CD4-positive, alpha-beta memory T cell (primary cell): ENCODE results near the gene CREM. TPM values are rescaled to one million over a fixed set of nuclear protein-coding genes. Genes with fewer than 3 reads are reported as not detected.
A peak's percentile ranks its signal among the peaks of the same experiment; 100 is the strongest.

Source experiments
- CTCF ChIA-PET: fragments of 350-600 bp; sonication (Branson Sonifier 250); formaldehyde crosslinking; loops from one replicate; lab custom pipeline; 2021; ENCODE audit warnings: inconsistent platforms; ENCODE audit not compliant: partially characterized antibody; lab: Charles Lee
- POLR2A ChIA-PET: fragments of 350-600 bp; sonication (Branson Sonifier 250); formaldehyde crosslinking; loops from one replicate; lab custom pipeline; 2021; ENCODE audit not compliant: partially characterized antibody; lab: Charles Lee
- DNase-seq, 5 donors: peaks; one replicate each; pipeline versions ENCODE4 v3.0.0 to v3.0.0-alpha.2; 2020 to 2022; ENCODE audit warnings: mixed read lengths in 1 of 5
- H3K27ac ChIP-seq: one replicate; pipeline ENCODE4 v1.7.0; 2013; ENCODE audit warnings: low read depth, low read length
- H3K27me3 ChIP-seq: 2 replicates; pipeline ENCODE4 v1.7.0; 2013; ENCODE audit warnings: mild to moderate bottlenecking, low read length, moderate library complexity; ENCODE audit not compliant: insufficient read depth
- H3K36me3 ChIP-seq: 2 replicates; pipeline ENCODE4 v1.7.0; 2013; ENCODE audit warnings: mild to moderate bottlenecking, low read length, moderate library complexity; ENCODE audit not compliant: insufficient read depth
- H3K4me1 ChIP-seq: 2 replicates; pipeline ENCODE4 v1.7.0; 2013; ENCODE audit warnings: mild to moderate bottlenecking, low read length, moderate library complexity; ENCODE audit not compliant: insufficient read depth
- H3K4me3 ChIP-seq, 2 donors: one replicate each; pipeline ENCODE4 v1.7.0; 2013; ENCODE audit warnings: low read length in 2 of 2, mild to moderate bottlenecking in 1 of 2
- H3K9me3 ChIP-seq, 2 donors: one replicate each; pipeline ENCODE4 v1.7.0; 2013; ENCODE audit warnings: low read length in 2 of 2, control low read depth in 1 of 2; ENCODE audit not compliant: control insufficient read depth in 1 of 2
- H3K27ac Mint-ChIP-seq, 7 donors: one replicate each; pipeline ENCODE4 v1.8.0; 2020 to 2021; ENCODE audit warnings: mixed read lengths in 7 of 7, mild to moderate bottlenecking in 6 of 7, inconsistent platforms in 3 of 7, moderate library complexity in 3 of 7
- H3K27me3 Mint-ChIP-seq, 2 donors: one replicate each; pipeline ENCODE4 v1.8.0; 2020 to 2021; ENCODE audit warnings: mixed read lengths in 2 of 2
- H3K36me3 Mint-ChIP-seq, 2 donors: one replicate each; pipeline ENCODE4 v1.8.0; 2020 to 2021; ENCODE audit warnings: mixed read lengths in 2 of 2, inconsistent platforms in 1 of 2, mild to moderate bottlenecking in 1 of 2
- H3K4me1 Mint-ChIP-seq, 4 donors: one replicate each; pipeline ENCODE4 v1.8.0; 2020 to 2021; ENCODE audit warnings: mixed read lengths in 4 of 4, mild to moderate bottlenecking in 1 of 4
- H3K4me3 Mint-ChIP-seq, 8 donors: one replicate each; pipeline ENCODE4 v1.8.0; 2020 to 2021; ENCODE audit warnings: mixed read lengths in 8 of 8, mild to moderate bottlenecking in 7 of 8, moderate library complexity in 6 of 8, inconsistent platforms in 3 of 8
- H3K9me3 Mint-ChIP-seq, 8 donors: one replicate each; pipeline ENCODE4 v1.8.0; 2020 to 2021; ENCODE audit warnings: mixed read lengths in 8 of 8, mild to moderate bottlenecking in 5 of 8, inconsistent platforms in 3 of 8, moderate library complexity in 1 of 8
- intact Hi-C: fragments of 100-400 bp; cut with micrococcal nuclease; formaldehyde crosslinking; loops from one replicate; pipeline ENCODE4 v1.15.1; 2023
- polyA plus RNA-seq, 2 donors: library from polyadenylated mRNA; unstranded; fragments of 300-500 nt; fragmentation: Illumina TruSeq; gene quantifications; one replicate each; pipeline ENCODE4 v1.2.3, GENCODE V29; 2021
- total RNA-seq, 2 experiments: library from RNA; stranded (reverse); gene quantifications; one replicate each; pipeline ENCODE4 v1.2.3, GENCODE V29; 2021

CREM gene
- total and polyA plus RNA-seq, 4 experiments from 2014 or later = 17.8 to 66.4 (median 26.5) TPM

GRCh38 chr10:35237766-35238512, 111.3 kb downstream of the CREM start:
- H3K27ac Mint-ChIP-seq = no peak overlapping the region
- no peaks in the 10 kb centered on the region for H3K4me1 Mint-ChIP-seq
- H3K4me3 ChIP-seq = no peak overlapping the region
- DNase-seq = no peak
- no peaks in the 10 kb centered on the region for H3K9me3 ChIP-seq
- H3K27me3 ChIP-seq = no peaks in the 10 kb centered on the region
- no peaks in the 10 kb centered on the region for H3K36me3 Mint-ChIP-seq
- no peaks in the 10 kb centered on the region for H3K4me1 ChIP-seq
- ChIA-PET POLR2A (no interaction called here), CTCF (interaction anchor here (0.8 to 1.2 kb wide), 4 partner anchors 28 to 406 kb away, joined by 3 read pairs; no protein-coding TSS in a partner anchor)
- H3K9me3 Mint-ChIP-seq = no peaks in the 10 kb centered on the region
- no peak overlapping the region for H3K27ac ChIP-seq
- no peak overlapping the region for H3K4me3 Mint-ChIP-seq
- intact Hi-C loops = no loop called here
- H3K36me3 ChIP-seq = no peaks in the 10 kb centered on the region
- H3K27me3 Mint-ChIP-seq = no peaks in the 10 kb centered on the region

GRCh38 chr10:35244549-35244948, 117.9 kb downstream of the CREM start:
- H3K4me1 ChIP-seq = no peaks in the 10 kb centered on the region
- ChIA-PET CTCF (no interaction called here), POLR2A (no interaction called here)
- H3K27ac Mint-ChIP-seq = no peak overlapping the region
- H3K4me3 Mint-ChIP-seq = no peak overlapping the region
- DNase-seq = no peak
- intact Hi-C loops = no loop called here
- peaks cover 0 to 2% of the 10 kb centered on the region in 2 donors for H3K27me3 Mint-ChIP-seq
- H3K27ac ChIP-seq = no peak overlapping the region
- no peaks in the 10 kb centered on the region for H3K9me3 ChIP-seq
- no peaks in the 10 kb centered on the region for H3K27me3 ChIP-seq
- H3K9me3 Mint-ChIP-seq = peaks cover 0 to 2% (median 0%) of the 10 kb centered on the region in 8 donors
- H3K4me1 Mint-ChIP-seq = no peaks in the 10 kb centered on the region
- H3K36me3 ChIP-seq = no peaks in the 10 kb centered on the region
- H3K4me3 ChIP-seq = no peak overlapping the region
- no peaks in the 10 kb centered on the region for H3K36me3 Mint-ChIP-seq

GRCh38 chr10:35246770-35247343, 120.2 kb downstream of the CREM start:
- peaks cover 0 to 2% of the 10 kb centered on the region in 2 donors for H3K27me3 Mint-ChIP-seq

GRCh38 chr10:35251373-35252100, 124.9 kb downstream of the CREM start:
- no peak overlapping the region for H3K27ac ChIP-seq
- Mint-ChIP-seq H3K27me3 (peaks cover 3% of the 10 kb centered on the region in 2 donors), H3K4me3 (no peak overlapping the region), H3K36me3 (no peaks in the 10 kb centered on the region), H3K9me3 (peaks cover 0 to 5% (median 0%) of the 10 kb centered on the region in 8 donors), H3K27ac (no peak overlapping the region), H3K4me1 (no peaks in the 10 kb centered on the region)
- POLR2A ChIA-PET = no interaction called here
- H3K9me3 ChIP-seq = no peaks in the 10 kb centered on the region
- intact Hi-C loops = no loop called here
- H3K4me1 ChIP-seq = no peaks in the 10 kb centered on the region
- no peaks in the 10 kb centered on the region for H3K27me3 ChIP-seq
- DNase-seq = no peak
- H3K36me3 ChIP-seq = no peaks in the 10 kb centered on the region
- H3K4me3 ChIP-seq = no peak overlapping the region
- CTCF ChIA-PET = interaction anchor here (0.9 to 1.5 kb wide), 2 partner anchors 11 to 12 kb away, joined by 3 read pairs; no protein-coding TSS in a partner anchor

More at GRCh38 chr10:35246770-35247343, 120.2 kb downstream of the CREM start:
- no peaks in the 10 kb centered on the region for H3K4me1 Mint-ChIP-seq
- no peak overlapping the region for H3K4me3 Mint-ChIP-seq
- ChIA-PET CTCF (no interaction called here), POLR2A (no interaction called here)
- Histone ChIP-seq H3K4me3 (no peak overlapping the region), H3K27ac (no peak overlapping the region), H3K36me3 (no peaks in the 10 kb centered on the region), H3K4me1 (no peaks in the 10 kb centered on the region), H3K27me3 (no peaks in the 10 kb centered on the region), H3K9me3 (no peaks in the 10 kb centered on the region)
- peak overlapping the region in 1 of 7 donors; percentile 89 for H3K27ac Mint-ChIP-seq
- H3K9me3 Mint-ChIP-seq = peaks cover 0 to 2% (median 0%) of the 10 kb centered on the region in 8 donors
- intact Hi-C loops = no loop called here
- H3K36me3 Mint-ChIP-seq = no peaks in the 10 kb centered on the region
- DNase-seq = no peak

- intact Hi-C loops = no loop called here
- peaks cover 0 to 6% of the 10 kb centered on the region in 2 donors for H3K9me3 ChIP-seq
- no peaks in the 10 kb centered on the region for H3K36me3 ChIP-seq
- no peak for DNase-seq
- CTCF ChIA-PET = no interaction called here
- Mint-ChIP-seq H3K4me3 (no peak overlapping the region), H3K4me1 (no peaks in the 10 kb centered on the region), H3K27ac (peak overlapping the region in 2 of 7 donors; percentile 15 to 31), H3K9me3 (peaks cover 7 to 27% (median 15%) of the 10 kb centered on the region in 8 donors), H3K27me3 (peaks cover 5 to 7% of the 10 kb centered on the region in 2 donors), H3K36me3 (peaks cover 0 to 4% of the 10 kb centered on the region in 2 donors)
- H3K27ac ChIP-seq = no peak overlapping the region
- POLR2A ChIA-PET = no interaction called here
- no peaks in the 10 kb centered on the region for H3K4me1 ChIP-seq
- H3K4me3 ChIP-seq = no peak overlapping the region
- H3K27me3 ChIP-seq = no peaks in the 10 kb centered on the region
Measured at GRCh38 chr10:35257057-35257983, 130.7 kb downstream of the CREM start.

- CTCF ChIA-PET = no interaction called here
- Mint-ChIP-seq H3K4me1 (no peaks in the 10 kb centered on the region), H3K27ac (no peak overlapping the region), H3K9me3 (peaks cover 7 to 27% (median 15%) of the 10 kb centered on the region in 8 donors), H3K4me3 (no peak overlapping the region), H3K27me3 (peaks cover 7 to 9% of the 10 kb centered on the region in 2 donors), H3K36me3 (peaks cover 0 to 4% of the 10 kb centered on the region in 2 donors)
- no peak for DNase-seq
- Histone ChIP-seq H3K9me3 (peaks cover 0 to 6% of the 10 kb centered on the region in 2 donors), H3K27ac (no peak overlapping the region), H3K36me3 (no peaks in the 10 kb centered on the region), H3K4me1 (no peaks in the 10 kb centered on the region), H3K4me3 (no peak overlapping the region), H3K27me3 (no peaks in the 10 kb centered on the region)
- POLR2A ChIA-PET = no interaction called here
- intact Hi-C loops = no loop called here
Measured at GRCh38 chr10:35259769-35260397, 133.2 kb downstream of the CREM start.
